ENCODE results near the gene CAMTA1.

GRCh38 chr1:7726623-7727022 lies 941.4 kb downstream of the CAMTA1 start:
- no peak for TF ChIP-seq CTCF (conservative IDR thresholded peaks at IDR 0.05; ENCODE audit: low read length)
- TF ChIP-seq EZH2phosphoT487 (IDR thresholded peaks at IDR 0.05; ENCODE audit: borderline replicate concordance, low read depth, low read length), result no peak
